HG03378 (cell line): ENCODE results near the gene FAM240A.
"Not testable (repeated sequence)": the region's sequence is repeated elsewhere in the genome, so short reads cannot be mapped to it uniquely, and the experiment has no call there.

Experiments
- ATAC-seq: cut with Tn5 transposase; IDR thresholded peaks from one replicate; pipeline ENCODE4 v1.9.1; 2021; ENCODE audit warnings: mild to moderate bottlenecking, moderate library complexity; ENCODE audit not compliant: unreplicated experiment

Gene FAM240A

GRCh38 chr3:46612324-46612723, at the start of gene FAM240A:
TSS of gene FAM240A (plus strand) at chr3:46612525. CDS start at chr3:46612684, 159 bp downstream.
- no peak for ATAC-seq

DNA sequence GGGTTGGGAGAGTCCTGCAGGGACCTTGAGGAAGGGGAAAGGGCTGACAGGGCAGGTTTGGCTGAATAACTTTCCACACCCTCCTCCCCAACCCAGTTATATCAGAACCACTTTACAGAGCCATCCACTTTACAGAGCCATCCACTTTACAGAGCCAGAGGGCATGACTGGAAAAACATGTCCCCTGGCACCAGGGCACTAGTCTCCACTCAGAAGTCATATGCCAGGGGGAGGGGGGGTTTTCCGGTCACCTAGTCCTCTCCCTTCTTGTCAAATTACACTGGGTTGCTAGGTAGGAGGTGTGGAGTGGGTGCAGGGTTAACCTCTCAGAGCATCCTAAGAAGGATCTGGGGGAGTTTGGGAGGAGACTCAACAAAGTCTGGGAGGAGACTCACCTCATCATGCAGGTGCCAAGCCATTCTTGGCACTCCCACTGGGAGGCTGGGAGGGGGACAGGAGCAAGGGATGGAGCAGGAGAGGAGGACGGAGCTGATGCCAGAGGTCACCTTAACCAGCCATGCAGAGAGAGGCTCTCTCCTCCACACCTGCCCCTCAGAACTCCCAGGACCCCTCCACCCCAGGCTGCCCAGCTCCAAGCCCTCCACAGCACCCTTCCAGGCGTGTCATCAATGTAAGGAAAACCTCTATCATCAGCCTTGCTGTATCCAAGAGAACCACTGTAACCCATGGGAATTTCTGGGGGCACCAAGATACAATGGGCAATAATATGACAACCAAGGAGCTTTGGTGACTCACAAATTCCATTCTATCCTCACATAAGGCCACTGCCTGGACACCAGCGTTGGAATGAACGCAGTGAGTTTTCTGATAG, 47.9 kb upstream of the FAM240A start:
- ATAC-seq: no peak

GRCh38 chr3:46565077-46565476, 47.2 kb upstream of the FAM240A start:
- ATAC-seq: no peak

DNA sequence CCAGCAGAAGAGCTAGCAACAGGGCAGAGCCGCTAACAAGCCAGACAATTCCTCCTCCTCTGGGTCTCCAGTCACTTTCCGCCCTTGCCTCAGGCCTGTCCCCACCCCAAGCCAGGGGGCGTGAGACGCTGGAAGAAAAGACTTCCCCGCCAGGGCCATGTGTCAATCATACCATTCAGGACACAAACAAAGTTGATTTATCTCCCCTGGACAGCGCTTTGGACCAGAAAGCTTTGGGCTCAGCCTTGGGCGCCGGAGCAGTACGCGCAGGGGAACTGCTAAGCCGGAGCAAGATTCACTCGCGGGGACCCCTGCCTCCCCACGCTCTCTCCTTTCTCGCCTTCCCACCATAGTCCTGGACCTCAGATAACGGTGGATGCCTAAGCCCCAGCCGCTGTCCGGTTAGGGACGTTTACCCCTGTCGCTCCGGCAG, 46.7 kb upstream of the FAM240A start:
- no peak for ATAC-seq

- ATAC-seq: no peak
Measured at GRCh38 chr3:46566040-46566641, 46.2 kb upstream of the FAM240A start, which contains the start of gene LRRC2. TSS of gene LRRC2 (minus strand) at chr3:46566302. CDS start at chr3:46551591, 14,711 bp downstream.

DNA sequence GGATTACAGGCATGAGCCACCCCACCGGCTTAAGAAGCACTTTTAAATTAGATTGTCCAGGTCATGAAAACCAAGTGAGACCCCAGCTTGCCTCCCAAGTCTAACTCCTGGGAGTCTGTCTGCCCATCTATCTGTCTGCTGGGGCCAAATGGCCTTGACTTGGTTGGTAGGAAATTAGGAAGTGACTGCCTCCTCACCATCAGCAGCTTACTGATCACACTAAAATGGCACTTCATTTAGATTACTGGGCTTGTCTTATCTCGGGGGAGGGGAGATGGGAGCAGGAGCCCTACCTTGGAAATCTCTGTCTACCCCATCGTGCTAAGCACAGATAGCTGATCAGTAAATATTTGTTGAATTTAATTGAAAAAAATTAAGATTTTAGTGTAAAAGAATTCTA, 40.6 kb upstream of the FAM240A start:
- no peak for ATAC-seq

DNA sequence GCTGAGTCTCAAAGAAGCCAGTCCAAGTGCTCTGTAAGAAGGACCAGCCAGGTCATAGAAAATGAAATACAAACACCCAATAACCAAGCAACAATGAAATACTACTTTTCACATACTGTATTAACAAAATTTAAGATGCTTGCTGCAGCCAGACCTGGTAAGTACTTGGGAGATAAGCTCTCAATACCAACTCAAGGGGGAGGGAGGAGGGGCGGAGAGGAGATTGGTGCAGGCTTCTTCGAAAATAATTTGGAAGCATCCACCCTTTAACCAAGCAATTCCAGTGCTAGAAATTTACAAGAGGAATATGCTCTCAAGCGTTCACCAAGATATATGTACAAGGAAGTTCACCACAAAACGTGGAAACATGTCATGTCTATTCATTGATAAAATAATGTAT, 38.6 kb upstream of the FAM240A start:
- ATAC-seq: no peak

GRCh38 chr3:46574243-46574646, 38.1 kb upstream of the FAM240A start:
- no peak for ATAC-seq

DNA sequence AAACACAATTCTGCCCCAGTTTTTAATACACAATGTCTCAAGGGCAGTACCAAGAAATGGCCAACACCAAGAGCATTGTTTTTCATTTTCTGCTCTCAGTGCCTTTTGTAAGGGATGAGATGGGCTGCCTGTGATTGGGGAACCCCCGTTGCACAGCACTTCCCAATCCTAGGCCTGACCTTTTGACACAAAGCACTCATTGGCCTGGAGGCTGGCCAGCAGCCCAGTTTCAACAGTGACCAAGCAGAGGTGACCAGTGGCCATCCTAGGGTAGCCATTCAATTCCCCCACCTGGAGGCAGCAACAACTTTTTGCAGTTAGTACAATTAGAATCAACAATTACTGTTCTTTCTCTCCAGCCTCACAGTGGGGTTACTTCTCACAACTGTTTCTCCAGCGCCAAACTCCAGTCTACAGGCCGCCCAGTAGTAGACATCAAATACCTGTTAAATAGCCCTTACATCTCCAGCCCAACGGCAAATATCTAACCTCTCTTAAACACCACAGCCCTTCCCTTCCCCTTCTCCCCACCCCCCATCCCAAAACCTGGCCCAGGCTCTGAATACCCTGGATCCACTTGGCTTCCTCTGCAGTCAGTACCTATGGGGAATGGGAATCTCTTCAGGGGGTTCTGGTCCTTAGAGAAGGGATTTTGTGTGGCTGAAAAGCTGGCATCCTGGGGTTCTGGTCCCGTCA, 37.3 kb upstream of the FAM240A start:
- ATAC-seq: no peak

DNA sequence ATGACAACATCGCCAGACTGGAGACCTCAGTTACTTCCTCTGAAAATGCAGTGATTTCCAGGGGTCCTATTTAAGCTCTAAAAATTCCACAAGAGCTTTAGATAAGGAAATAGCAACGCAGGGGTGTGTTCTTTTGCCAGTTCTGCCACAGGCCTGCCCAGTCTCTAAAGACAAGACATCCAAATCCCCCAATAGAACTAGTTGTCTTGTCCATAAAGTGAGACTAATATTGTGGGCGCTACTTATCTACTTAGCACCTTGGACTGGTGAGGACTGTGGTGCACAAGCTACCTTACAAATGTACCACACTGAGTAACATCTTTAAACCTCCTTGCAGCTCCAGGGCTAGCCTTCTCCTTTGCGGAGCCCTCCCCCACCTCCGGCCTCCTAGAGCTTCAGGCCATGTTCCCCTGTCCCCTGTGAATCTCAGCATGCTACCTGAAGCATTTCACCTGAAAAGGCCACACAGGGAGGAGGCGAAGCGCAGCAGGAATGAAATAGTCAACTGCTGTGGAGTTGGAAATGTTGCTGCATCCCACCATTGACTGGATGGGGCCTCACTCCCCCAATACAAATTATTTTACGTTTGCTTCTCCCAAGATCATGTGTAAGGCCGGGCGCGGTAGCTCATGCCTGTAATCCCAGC, 36.6 kb upstream of the FAM240A start:
- no peak for ATAC-seq

DNA sequence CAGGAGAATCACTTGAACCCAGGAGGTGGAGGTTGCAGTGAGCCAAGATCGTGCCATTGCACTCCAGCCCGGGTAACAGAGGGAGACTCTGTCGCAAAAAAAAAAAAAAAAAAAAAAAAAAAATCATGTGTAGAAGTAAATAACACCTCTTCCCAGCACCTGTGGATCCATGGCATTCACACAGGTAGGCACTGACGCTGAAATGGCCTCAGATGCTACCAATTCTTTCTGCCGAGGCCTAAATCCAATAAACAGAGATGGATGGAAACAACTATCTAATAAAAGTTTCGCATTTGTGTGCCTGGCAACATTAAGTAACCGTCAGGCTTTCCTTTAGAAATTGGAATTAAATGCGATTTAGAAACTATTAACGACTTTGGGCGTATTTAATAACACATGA, 35.9 kb upstream of the FAM240A start:
- no peak for ATAC-seq

DNA sequence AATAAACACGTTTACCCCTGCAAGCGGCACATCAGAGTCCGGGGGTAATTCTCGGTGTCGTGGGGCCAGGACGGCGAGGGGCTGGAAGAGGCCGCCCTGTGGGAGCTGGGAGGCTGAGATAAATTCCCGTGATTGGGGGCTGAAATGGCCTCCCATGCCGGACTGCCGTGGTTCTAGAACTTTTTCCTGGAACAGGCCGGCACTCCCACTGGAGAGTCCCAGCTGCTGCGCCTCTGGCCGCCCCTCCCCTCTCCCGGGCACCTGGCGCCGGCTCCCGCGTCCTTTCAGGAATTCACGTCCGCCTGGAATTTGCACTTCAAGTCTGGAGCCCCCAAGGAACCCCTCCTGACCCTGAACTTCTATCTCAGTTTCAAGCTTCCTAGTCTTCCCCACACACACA, 35.4 kb upstream of the FAM240A start:
- no peak for ATAC-seq

DNA sequence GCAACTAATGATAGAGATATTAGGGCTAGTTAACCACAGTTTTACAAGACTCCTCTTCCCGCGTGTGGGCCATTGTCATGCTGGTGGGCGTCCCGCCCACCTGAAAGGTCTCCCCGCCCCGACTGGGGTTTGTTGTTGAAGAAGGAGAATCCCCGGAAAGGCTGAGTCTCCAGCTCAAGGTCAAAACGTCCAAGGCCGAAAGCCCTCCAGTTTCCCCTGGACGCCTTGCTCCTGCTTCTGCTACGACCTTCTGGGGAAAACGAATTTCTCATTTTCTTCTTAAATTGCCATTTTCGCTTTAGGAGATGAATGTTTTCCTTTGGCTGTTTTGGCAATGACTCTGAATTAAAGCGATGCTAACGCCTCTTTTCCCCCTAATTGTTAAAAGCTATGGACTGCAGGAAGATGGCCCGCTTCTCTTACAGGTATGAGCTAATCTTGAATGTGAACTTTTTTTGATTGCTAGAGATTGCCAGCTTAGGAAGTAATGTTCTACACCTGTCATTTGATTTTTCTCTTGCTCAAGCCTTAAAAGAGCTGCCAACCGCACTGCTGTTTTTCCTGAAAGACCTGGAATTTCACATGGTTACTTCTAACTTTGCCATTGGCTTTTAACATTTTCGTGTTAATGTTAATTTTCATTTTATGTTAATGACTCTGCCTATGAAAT, 34.6 kb upstream of the FAM240A start:
- ATAC-seq: not testable (repeated sequence)

DNA sequence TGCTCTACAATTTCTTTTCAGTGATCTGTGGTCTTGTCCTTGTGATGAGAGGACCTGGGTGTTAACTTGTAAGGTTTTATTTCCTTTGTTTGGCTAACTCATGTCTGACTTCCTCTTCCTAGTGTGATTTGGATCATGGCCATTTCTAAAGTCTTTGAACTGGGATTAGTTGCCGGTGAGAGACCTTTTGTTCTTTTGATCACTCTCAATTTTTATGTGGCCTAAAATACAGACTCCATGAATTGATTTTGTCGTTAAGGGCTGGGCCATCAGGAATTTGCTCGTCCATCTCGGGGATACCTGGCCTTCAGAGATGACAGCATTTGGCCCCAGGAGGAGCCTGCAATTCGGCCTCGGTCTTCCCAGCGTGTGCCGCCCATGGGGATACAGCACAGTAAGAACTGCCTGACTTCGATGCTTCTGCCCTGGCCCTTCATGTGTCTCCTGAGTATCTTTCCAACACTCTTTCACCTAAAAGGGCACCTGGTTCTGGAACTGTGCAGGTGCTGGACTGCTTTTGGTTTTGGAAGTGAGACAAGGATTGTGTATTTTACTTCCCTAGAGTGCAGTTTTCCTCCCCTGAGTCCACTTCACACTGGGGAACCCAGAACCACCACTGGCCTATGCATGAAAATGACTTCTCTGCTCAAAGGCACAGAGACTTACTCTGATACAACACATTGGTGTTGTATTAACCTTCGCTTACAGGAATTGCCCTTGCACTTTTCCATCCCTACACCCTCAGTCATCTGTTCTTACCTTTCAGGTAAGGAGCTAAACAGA, 33.2 kb upstream of the FAM240A start:
- ATAC-seq: no peak

GRCh38 chr3:46579756-46580286, 32.5 kb upstream of the FAM240A start:
- ATAC-seq: no peak

DNA sequence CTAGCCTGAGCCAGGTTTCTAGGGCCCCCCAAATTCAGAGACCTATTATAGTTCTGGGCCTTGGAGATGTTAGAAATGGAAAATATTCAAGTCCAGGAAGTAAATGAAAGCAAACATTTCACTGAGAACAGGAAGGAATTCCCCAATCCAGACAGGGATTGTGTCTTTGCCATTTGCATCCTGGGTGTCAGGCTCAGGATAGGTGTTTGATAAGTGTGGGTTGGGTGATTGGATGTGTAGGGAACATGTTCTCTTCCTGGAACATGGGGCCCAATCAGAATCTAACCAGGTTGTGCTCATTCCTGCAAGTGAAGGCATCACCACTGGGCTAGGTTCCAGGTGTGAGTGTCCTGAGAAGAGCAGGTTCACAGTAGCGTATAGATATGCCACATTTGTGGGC, 31.6 kb upstream of the FAM240A start:
- no peak for ATAC-seq

GRCh38 chr3:46584598-46585467, 27.5 kb upstream of the FAM240A start:
- no peak for ATAC-seq

- ATAC-seq: no peak
Measured at GRCh38 chr3:46585799-46586693, 26.3 kb upstream of the FAM240A start.
